Measurements from ENCODE around the gene PSMD3. TPM values are rescaled to one million over a fixed set of nuclear protein-coding genes. Genes with fewer than 3 reads are reported as not detected.

The PSMD3 gene
- total and polyA plus RNA-seq, 9 of the 15 experiments (the other 6 are each of a cell fraction or from before 2014, with no cell fraction given): 2.0 to 251 (median 135) TPM

DNA sequence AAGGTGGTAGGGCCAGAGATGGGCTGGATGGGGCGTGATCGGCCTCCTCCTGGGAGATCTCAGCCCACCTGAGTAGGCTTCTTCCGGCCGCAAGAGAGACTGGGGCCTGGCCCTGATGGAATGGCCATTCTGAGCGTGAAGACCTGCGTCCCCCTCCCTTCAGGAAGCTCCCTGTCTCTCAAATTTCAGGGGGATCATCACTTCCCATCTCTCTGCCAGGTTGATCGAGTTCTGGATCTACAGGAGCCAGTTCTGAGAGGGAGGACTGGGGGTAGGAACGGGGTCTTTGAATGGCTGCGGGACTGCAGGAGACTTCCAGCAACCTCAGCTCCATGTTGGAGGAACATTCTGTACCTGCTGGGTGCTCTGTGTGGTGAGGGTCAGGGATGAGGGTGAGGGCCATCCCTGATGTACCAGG, 27.1 kb upstream of the PSMD3 start (continued):
- TF ChIP-seq RERE (CRISPR knock-in tag; IDR thresholded peaks at IDR 0.05; ENCODE audit: borderline replicate concordance) (no peak), CREBBP (IDR thresholded peaks at IDR 0.05; ENCODE audit: low read depth, low read length) (no peak), SMAD3 (CRISPR knock-in tag; conservative IDR thresholded peaks at IDR 0.05) (no peak), TAF1 (IDR thresholded peaks at IDR 0.05; ENCODE audit: control insufficient read depth, extremely low read depth, insufficient read depth, low read length, severe bottlenecking) (no peak), PCBP2 (IDR thresholded peaks at IDR 0.05; ENCODE audit: low read depth, low read length, poor library complexity, severe bottlenecking) (no peak), HNRNPUL1 (IDR thresholded peaks at IDR 0.05; ENCODE audit: low read length) (no peak), NCOA2 (IDR thresholded peaks at IDR 0.05; ENCODE audit: partially characterized antibody in 2 of 2) (no peak), ZC3H8 (IDR thresholded peaks at IDR 0.05) (no peak), PHB2 (IDR thresholded peaks at IDR 0.05; ENCODE audit: low read depth) (no peak), RBM25 (IDR thresholded peaks at IDR 0.05; ENCODE audit: low read depth, low read length, severe bottlenecking) (no peak), MAFG (tag; conservative IDR thresholded peaks at IDR 0.05) (no peak), RFX5 (IDR thresholded peaks at IDR 0.05; ENCODE audit: low read depth, low read length) (no peak), PTRF (tag; IDR thresholded peaks at IDR 0.05) (no peak), SLC30A9 (CRISPR knock-in tag; IDR thresholded peaks at IDR 0.05) (no peak), SP1 (CRISPR knock-in tag; IDR thresholded peaks at IDR 0.05) (0 out of 2 replicates have a peak, but pooled peaks have one; percentile 56), NRF1 (conservative IDR thresholded peaks at IDR 0.05 in 1 of 2, IDR thresholded peaks at IDR 0.05 in 1 of 2) (no peak; a peak in 2 of 4 replicates), RBM14 (IDR thresholded peaks at IDR 0.05; ENCODE audit: borderline replicate concordance, insufficient read depth, low read depth, low read length) (no peak), POLR2A (conservative IDR thresholded peaks at IDR 0.05) (peak; percentile 63), HDAC6 (IDR thresholded peaks at IDR 0.05; ENCODE audit: low read depth, low read length) (no peak)
- TF ChIP-seq, protein P1, sequence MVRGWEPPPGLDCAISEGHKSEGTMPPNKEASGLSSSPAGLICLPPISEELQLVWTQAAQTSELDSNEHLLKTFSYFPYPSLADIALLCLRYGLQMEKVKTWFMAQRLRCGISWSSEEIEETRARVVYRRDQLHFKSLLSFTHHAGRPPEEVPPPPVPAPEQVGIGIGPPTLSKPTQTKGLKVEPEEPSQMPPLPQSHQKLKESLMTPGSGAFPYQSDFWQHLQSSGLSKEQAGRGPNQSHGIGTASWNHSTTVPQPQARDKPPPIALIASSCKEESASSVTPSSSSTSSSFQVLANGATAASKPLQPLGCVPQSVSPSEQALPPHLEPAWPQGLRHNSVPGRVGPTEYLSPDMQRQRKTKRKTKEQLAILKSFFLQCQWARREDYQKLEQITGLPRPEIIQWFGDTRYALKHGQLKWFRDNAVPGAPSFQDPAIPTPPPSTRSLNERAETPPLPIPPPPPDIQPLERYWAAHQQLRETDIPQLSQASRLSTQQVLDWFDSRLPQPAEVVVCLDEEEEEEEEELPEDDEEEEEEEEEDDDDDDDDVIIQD (CRISPR knock-in tag; IDR thresholded peaks at IDR 0.05): no peak
- TF ChIP-seq, protein P2, sequence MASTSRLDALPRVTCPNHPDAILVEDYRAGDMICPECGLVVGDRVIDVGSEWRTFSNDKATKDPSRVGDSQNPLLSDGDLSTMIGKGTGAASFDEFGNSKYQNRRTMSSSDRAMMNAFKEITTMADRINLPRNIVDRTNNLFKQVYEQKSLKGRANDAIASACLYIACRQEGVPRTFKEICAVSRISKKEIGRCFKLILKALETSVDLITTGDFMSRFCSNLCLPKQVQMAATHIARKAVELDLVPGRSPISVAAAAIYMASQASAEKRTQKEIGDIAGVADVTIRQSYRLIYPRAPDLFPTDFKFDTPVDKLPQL (IDR thresholded peaks at IDR 0.05; ENCODE audit: extremely low read depth, insufficient read length): no peak

Measured in K562 (cell line).